ENCODE data around the gene ITPRID2. TPM values are rescaled to one million over a fixed set of nuclear protein-coding genes. Genes with fewer than 3 reads are reported as not detected.

Gene ITPRID2
- total and polyA plus RNA-seq, 8 donors: 90.6 to 175 (median 101) TPM

DNA sequence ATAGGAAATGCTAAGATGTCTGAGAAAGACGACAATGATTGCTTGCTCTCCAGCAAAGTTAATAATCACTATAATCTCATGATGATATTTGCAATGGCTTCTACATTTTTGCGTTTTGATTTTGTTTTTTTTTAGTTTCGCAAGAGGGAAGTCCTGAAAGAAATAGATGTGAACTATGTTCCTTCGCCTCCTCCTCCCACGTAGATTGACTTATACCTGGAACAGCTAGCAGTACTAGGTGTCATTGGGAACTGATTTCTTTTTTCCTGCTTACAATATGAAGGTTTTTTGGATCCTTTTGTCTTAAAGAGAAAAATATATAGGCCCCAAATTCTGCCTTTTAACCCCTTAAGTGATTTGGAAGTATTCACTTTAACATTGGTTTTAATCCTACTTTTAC is 26.7 kb downstream of the ITPRID2 start:
- Histone ChIP-seq H3K9me3 (no peaks in the 10 kb centered on the region), H3K27ac (no peak overlapping the region), H3K4me1 (peaks cover 0 to 4% of the 10 kb centered on the region in 2 donors), H3K4me3 (no peak overlapping the region), H3K27me3 (no peaks in the 10 kb centered on the region), H3K36me3 (peaks cover 3 to 99% of the 10 kb centered on the region in 2 donors)
- TF ChIP-seq, protein P1, sequence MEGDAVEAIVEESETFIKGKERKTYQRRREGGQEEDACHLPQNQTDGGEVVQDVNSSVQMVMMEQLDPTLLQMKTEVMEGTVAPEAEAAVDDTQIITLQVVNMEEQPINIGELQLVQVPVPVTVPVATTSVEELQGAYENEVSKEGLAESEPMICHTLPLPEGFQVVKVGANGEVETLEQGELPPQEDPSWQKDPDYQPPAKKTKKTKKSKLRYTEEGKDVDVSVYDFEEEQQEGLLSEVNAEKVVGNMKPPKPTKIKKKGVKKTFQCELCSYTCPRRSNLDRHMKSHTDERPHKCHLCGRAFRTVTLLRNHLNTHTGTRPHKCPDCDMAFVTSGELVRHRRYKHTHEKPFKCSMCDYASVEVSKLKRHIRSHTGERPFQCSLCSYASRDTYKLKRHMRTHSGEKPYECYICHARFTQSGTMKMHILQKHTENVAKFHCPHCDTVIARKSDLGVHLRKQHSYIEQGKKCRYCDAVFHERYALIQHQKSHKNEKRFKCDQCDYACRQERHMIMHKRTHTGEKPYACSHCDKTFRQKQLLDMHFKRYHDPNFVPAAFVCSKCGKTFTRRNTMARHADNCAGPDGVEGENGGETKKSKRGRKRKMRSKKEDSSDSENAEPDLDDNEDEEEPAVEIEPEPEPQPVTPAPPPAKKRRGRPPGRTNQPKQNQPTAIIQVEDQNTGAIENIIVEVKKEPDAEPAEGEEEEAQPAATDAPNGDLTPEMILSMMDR (IDR thresholded peaks at IDR 0.05): no peak
- intact Hi-C loops (cut with DNase I): loop anchor here in 1 of 2 donors (10.0 kb wide), 1 partner anchor 173 kb away; no protein-coding TSS in a partner anchor
- DNase-seq: no peak
- ATAC-seq: no peak

DNA sequence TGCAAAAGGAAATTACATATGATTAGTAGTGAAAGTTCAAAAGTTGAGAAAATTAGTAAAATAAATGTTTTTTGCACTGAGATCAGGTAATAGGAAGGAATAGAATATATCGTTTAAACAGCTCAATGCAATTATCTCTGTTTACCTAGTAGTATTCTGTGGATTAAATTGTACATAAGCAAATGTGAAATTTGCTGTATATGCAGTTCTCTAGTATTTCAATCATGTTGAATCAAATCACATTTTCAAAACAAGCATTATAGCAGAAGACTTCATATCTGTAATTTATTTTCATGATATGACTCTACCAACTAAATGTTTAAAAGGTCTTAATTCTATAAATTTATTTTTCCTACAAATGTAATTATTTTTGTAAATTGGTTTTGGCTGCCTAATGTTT is 31.6 kb downstream of the ITPRID2 start:
- Histone ChIP-seq H3K27me3 (no peaks in the 10 kb centered on the region), H3K27ac (no peak overlapping the region), H3K4me3 (no peak overlapping the region), H3K4me1 (peaks cover 4% of the 10 kb centered on the region in 2 donors), H3K9me3 (no peaks in the 10 kb centered on the region), H3K36me3 (peaks cover 3 to 84% of the 10 kb centered on the region in 2 donors)
- DNase-seq (no peak), ATAC-seq (no peak)
- intact Hi-C loops (cut with DNase I): no loop called here
- TF ChIP-seq, protein P1 (IDR thresholded peaks at IDR 0.05): no peak

DNA sequence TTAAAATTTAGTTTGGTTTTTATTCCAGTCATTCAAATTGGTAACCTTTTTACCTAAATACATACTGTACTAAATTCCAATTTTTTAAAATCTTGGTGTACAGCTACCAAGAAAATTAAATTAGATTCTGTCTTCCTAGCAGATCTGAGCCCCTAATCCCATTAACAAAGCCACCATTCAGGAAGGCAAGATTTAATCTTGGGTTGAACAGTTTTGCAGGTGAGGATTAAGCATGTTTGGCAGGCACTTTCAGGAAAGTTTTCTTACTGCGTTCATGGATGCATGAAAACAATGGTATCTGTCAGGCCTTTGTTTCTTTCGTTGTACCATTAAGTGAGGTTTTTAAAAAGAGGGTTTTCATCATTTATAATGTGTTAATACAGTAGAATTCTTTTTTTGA is 32.8 kb downstream of the ITPRID2 start:
- H3K4me1 ChIP-seq: peaks cover 4% of the 10 kb centered on the region in 2 donors
- no peaks in the 10 kb centered on the region for H3K27me3 ChIP-seq
- TF ChIP-seq, protein P1 (IDR thresholded peaks at IDR 0.05): no peak
- intact Hi-C loops (cut with DNase I): no loop called here
- peaks cover 3 to 84% of the 10 kb centered on the region in 2 donors for H3K36me3 ChIP-seq
- no peak for DNase-seq
- H3K27ac ChIP-seq: no peak overlapping the region
- ATAC-seq: no peak
- H3K9me3 ChIP-seq: no peaks in the 10 kb centered on the region
- H3K4me3 ChIP-seq: no peak overlapping the region

DNA sequence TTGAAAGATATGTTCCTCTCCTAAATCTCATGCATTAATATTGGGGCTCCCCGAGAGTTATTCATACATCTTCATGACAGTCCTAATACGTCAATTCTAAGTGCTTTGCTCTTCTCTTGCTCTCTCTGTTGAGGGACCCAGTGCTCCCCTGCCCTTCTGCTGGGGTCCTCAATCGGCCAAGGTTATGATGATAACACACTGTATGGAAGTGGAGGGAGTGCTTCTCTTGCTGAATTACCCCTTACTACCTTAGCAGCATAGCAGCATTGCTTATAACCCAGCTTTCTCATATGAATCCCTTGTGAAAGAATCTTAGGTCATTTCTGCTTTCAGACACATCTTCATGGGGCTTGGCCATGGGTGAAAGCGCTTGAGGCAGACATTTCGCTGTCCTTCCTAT is 43.2 kb downstream of the ITPRID2 start:
- H3K27ac ChIP-seq: no peak overlapping the region
- no peaks in the 10 kb centered on the region for H3K27me3 ChIP-seq
- TF ChIP-seq, protein P1 (IDR thresholded peaks at IDR 0.05): no peak
- DNase-seq: no peak
- H3K4me1 ChIP-seq: peaks cover 5 to 6% of the 10 kb centered on the region in 2 donors
- no peak overlapping the region for H3K4me3 ChIP-seq
- intact Hi-C loops (cut with DNase I): no loop called here
- ATAC-seq: no peak
- H3K36me3 ChIP-seq: peaks cover 0 to 13% of the 10 kb centered on the region in 2 donors
- H3K9me3 ChIP-seq: no peaks in the 10 kb centered on the region

DNA sequence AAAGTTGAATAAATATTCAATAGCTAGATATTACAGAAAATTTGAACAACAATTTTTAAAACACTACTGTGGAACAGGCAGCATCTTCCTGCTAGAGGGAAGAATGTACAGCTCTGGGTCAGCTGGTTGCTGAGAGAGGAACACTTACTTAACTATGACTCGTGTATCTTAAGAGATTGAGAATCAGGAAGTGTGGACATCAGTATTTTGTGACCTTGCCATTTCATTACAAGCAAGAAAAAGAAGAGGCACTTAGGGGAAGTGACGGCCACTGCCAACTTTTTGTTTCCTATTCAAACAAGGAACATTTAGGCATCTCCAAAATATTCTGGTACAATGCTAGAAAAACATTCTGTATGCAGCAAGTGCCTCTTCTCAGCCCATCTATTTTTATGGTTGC is 45.9 kb downstream of the ITPRID2 start:
- TF ChIP-seq, protein P1 (IDR thresholded peaks at IDR 0.05): no peak
- no peaks in the 10 kb centered on the region for H3K27me3 ChIP-seq
- no peaks in the 10 kb centered on the region for H3K36me3 ChIP-seq
- peak in 2 of 4 donors; percentile 20 to 50 for DNase-seq
- ATAC-seq: peak; percentile 95
- peak overlapping the region; percentile 2 to 75 for H3K27ac ChIP-seq
- no peak overlapping the region for H3K4me3 ChIP-seq
- peaks cover 5 to 6% of the 10 kb centered on the region in 2 donors for H3K4me1 ChIP-seq
- intact Hi-C loops (cut with DNase I): no loop called here
- no peaks in the 10 kb centered on the region for H3K9me3 ChIP-seq
